DMS 273 treated with DMSO at 0.1 percent for 48 hours (cell line): Measurements from ENCODE around the gene MYDGF.

ENCODE experiments used
- DNase-seq: peaks from one replicate; lab custom pipeline; 2025; lab: John Stamatoyannopoulos, UW

The MYDGF gene

GRCh38 chr19:4675346-4675745 is 5.2 kb upstream of the MYDGF start:
- no peak for DNase-seq

- no peak for DNase-seq
Measured at GRCh38 chr19:4673726-4674125, 3.6 kb upstream of the MYDGF start.

GRCh38 chr19:4673216-4673615 is 3.1 kb upstream of the MYDGF start:
- DNase-seq = no peak

GRCh38 chr19:4671185-4671851 is 1.2 kb upstream of the MYDGF start:
- DNase-seq = no peak

- DNase-seq = no peak
Measured at GRCh38 chr19:4664642-4665041, 5.5 kb downstream of the MYDGF start.

GRCh38 chr19:4662812-4663211 is 7.3 kb downstream of the MYDGF start:
- no peak for DNase-seq

GRCh38 chr19:4662020-4662695 is 8.0 kb downstream of the MYDGF start:
- DNase-seq = no peak

- DNase-seq = no peak
Measured at GRCh38 chr19:4660993-4661392, 9.1 kb downstream of the MYDGF start.

GRCh38 chr19:4660181-4660791 is 9.9 kb downstream of the MYDGF start:
- DNase-seq = no peak

- no peak for DNase-seq
Measured at GRCh38 chr19:4657835-4658234, 12.3 kb downstream of the MYDGF start.

GRCh38 chr19:4657262-4657661 is 12.9 kb downstream of the MYDGF start:
- DNase-seq = no peak

GRCh38 chr19:4656102-4656501 is 14.0 kb downstream of the MYDGF start:
- DNase-seq = no peak

GRCh38 chr19:4654437-4655361 is 15.4 kb downstream of the MYDGF start:
- no peak for DNase-seq

GRCh38 chr19:4653793-4654436 is 16.2 kb downstream of the MYDGF start:
- DNase-seq = no peak

- no peak for DNase-seq
Measured at GRCh38 chr19:4652075-4652474, 18.1 kb downstream of the MYDGF start.

GRCh38 chr19:4650159-4650558 is 20.0 kb downstream of the MYDGF start:
- DNase-seq = no peak

GRCh38 chr19:4649392-4650047 is 20.6 kb downstream of the MYDGF start:
- DNase-seq = no peak

GRCh38 chr19:4647676-4648644 is 22.2 kb downstream of the MYDGF start:
- DNase-seq = no peak

GRCh38 chr19:4645718-4646117 is 24.4 kb downstream of the MYDGF start:
- no peak for DNase-seq

GRCh38 chr19:4642625-4643024 is 27.5 kb downstream of the MYDGF start:
- DNase-seq = no peak
